ENCODE measurements around the gene CNTROB.

The CNTROB gene

GRCh38 chr17:7911116-7911515 lies 20.9 kb upstream of the CNTROB start:
- no peak for TF ChIP-seq CTCF (IDR thresholded peaks at IDR 0.05; ENCODE audit: insufficient read depth, missing control alignments)
- FAIRE-seq (no peak), DNase-seq (ENCODE audit: insufficient read length, low spot score) (no peak)

GRCh38 chr17:7912927-7913524 lies 19.0 kb upstream of the CNTROB start:
- no peak for DNase-seq (ENCODE audit: insufficient read length, low spot score)
- peak; percentile 47 for TF ChIP-seq CTCF (IDR thresholded peaks at IDR 0.05; ENCODE audit: insufficient read depth, missing control alignments)

GRCh38 chr17:7915179-7915610 lies 16.8 kb upstream of the CNTROB start:
- no peak for TF ChIP-seq CTCF (IDR thresholded peaks at IDR 0.05; ENCODE audit: insufficient read depth, missing control alignments)
- DNase-seq (ENCODE audit: insufficient read length, low spot score): no peak
- no peak for FAIRE-seq

More at GRCh38 chr17:7912927-7913524, 19.0 kb upstream of the CNTROB start:
- FAIRE-seq: no peak

- DNase-seq (ENCODE audit: insufficient read length, low spot score): no peak
- TF ChIP-seq CTCF (IDR thresholded peaks at IDR 0.05; ENCODE audit: insufficient read depth, missing control alignments): no peak
- no peak for FAIRE-seq
Observed at GRCh38 chr17:7915611-7916384, 16.2 kb upstream of the CNTROB start, which contains the start of gene RNF227. Gene RNF227, minus strand, starts transcription at chr17:7916289. Its CDS starts 94 bp downstream, at chr17:7916195.

GRCh38 chr17:7916385-7916682 lies 15.7 kb upstream of the CNTROB start:
- DNase-seq (ENCODE audit: insufficient read length, low spot score): no peak
- no peak for FAIRE-seq
- TF ChIP-seq CTCF (IDR thresholded peaks at IDR 0.05; ENCODE audit: insufficient read depth, missing control alignments): no peak

GRCh38 chr17:7916808-7917207 lies 15.2 kb upstream of the CNTROB start:
- FAIRE-seq (no peak), DNase-seq (ENCODE audit: insufficient read length, low spot score) (no peak)
- TF ChIP-seq CTCF (IDR thresholded peaks at IDR 0.05; ENCODE audit: insufficient read depth, missing control alignments): no peak

GRCh38 chr17:7922269-7922844 lies 9.6 kb upstream of the CNTROB start:
- TF ChIP-seq CTCF (IDR thresholded peaks at IDR 0.05; ENCODE audit: insufficient read depth, missing control alignments): no peak
- no peak for FAIRE-seq
- DNase-seq (ENCODE audit: insufficient read length, low spot score): no peak
